Peyer's patch (tissue), 4 donors: Measurements from ENCODE around the gene CCDC51.

Source experiments
- POLR2A ChIP-seq, 2 donors: fragments of 450-650 bp; IDR thresholded peaks; one replicate each; pipeline ENCODE4 v1.5.1; 2017; ENCODE audit warnings: antibody characterized with exemption in 2 of 2, mild to moderate bottlenecking in 2 of 2, moderate library complexity in 2 of 2
- TF ChIP-seq, protein P1 (sequence below), 6 experiments: fragments of 450-650 bp in 4 of 6; fragments of 200-600 bp in 2 of 6; sonication (generic) in 1 of 6; IDR thresholded peaks; one replicate each; pipeline ENCODE4 v1.5.1; 2017 to 2019; ENCODE audit warnings: antibody characterized with exemption in 6 of 6, mild to moderate bottlenecking in 3 of 6, moderate library complexity in 1 of 6

DNA sequence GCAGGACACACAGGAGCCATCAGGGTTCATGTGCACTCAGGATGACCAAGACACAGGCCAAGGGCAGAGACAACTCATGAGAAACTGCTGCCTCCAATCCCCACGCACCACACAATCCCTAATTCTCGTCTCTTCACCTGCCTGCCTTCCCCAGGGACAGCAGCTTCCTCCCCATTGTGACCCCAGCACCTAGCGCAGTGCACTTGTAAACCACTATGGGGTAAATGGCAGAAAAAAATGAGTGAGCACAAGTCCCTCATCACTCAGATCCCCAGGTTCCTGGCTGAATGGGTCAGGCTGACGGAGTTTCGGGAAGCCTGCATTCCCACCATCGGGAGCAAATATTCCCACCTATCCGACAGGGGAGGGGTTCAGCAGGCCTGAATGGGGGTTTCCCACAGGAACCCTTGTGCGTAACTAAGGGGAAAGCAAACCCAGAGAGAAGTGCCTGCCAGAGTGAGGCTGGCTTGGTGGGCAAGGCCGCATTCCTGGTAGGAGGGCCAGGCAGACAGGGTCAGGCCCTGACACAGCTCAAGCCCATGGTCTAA lies 28.8 kb downstream of the CCDC51 start:
- TF ChIP-seq, protein P1, sequence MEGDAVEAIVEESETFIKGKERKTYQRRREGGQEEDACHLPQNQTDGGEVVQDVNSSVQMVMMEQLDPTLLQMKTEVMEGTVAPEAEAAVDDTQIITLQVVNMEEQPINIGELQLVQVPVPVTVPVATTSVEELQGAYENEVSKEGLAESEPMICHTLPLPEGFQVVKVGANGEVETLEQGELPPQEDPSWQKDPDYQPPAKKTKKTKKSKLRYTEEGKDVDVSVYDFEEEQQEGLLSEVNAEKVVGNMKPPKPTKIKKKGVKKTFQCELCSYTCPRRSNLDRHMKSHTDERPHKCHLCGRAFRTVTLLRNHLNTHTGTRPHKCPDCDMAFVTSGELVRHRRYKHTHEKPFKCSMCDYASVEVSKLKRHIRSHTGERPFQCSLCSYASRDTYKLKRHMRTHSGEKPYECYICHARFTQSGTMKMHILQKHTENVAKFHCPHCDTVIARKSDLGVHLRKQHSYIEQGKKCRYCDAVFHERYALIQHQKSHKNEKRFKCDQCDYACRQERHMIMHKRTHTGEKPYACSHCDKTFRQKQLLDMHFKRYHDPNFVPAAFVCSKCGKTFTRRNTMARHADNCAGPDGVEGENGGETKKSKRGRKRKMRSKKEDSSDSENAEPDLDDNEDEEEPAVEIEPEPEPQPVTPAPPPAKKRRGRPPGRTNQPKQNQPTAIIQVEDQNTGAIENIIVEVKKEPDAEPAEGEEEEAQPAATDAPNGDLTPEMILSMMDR (IDR thresholded peaks at IDR 0.05) = no peak
- TF ChIP-seq POLR2A (IDR thresholded peaks at IDR 0.05) = no peak
